AG09309 (cell line): ENCODE data around the gene PAK4.

ENCODE experiments used
- DNase-seq: peaks from one replicate; pipeline ENCODE4 v3.0.0-alpha.2; 2010; ENCODE audit warnings: low read depth
- H3K4me3 ChIP-seq: 2 replicates; pipeline ENCODE4 v1.5.1; 2011; ENCODE audit warnings: mild to moderate bottlenecking, low read depth, low read length, moderate library complexity; ENCODE audit not compliant: control insufficient read depth
- CTCF ChIP-seq: IDR thresholded peaks from 2 replicates; pipeline ENCODE4 v1.5.1; 2011; ENCODE audit warnings: mild to moderate bottlenecking, low read depth, low read length, inconsistent platforms; ENCODE audit not compliant: insufficient read depth, control insufficient read depth; ENCODE audit errors: missing control alignments

PAK4 gene

GRCh38 chr19:39130337-39131254 lies 5.0 kb downstream of the PAK4 start:
- no peak for DNase-seq
- no peak for TF ChIP-seq CTCF
- H3K4me3 ChIP-seq, result no peak overlapping the region

GRCh38 chr19:39131255-39131755 lies 5.7 kb downstream of the PAK4 start:
- H3K4me3 ChIP-seq, result no peak overlapping the region
- DNase-seq, result no peak
- no peak for TF ChIP-seq CTCF

- H3K4me3 ChIP-seq, result no peak overlapping the region
- no peak for TF ChIP-seq CTCF
- DNase-seq, result no peak
These were observed 6.9 kb downstream of the PAK4 start for GRCh38 chr19:39132344-39132969.

GRCh38 chr19:39133431-39134270 lies 8.1 kb downstream of the PAK4 start:
- DNase-seq, result no peak
- TF ChIP-seq CTCF, result no peak
- H3K4me3 ChIP-seq, result no peak overlapping the region

GRCh38 chr19:39135701-39136100 lies 10.1 kb downstream of the PAK4 start:
- no peak for DNase-seq
- TF ChIP-seq CTCF, result no peak

More at GRCh38 chr19:39135701-39136100, 10.1 kb downstream of the PAK4 start:
- H3K4me3 ChIP-seq, result no peak overlapping the region
